GM18502 (cell line): ENCODE results near the gene SPIRE2.
"Not testable (repeated sequence)": the region's sequence is repeated elsewhere in the genome, so short reads cannot be mapped to it uniquely, and the experiment has no call there.

Experiments used
- ATAC-seq: cut with Tn5 transposase; IDR thresholded peaks from one replicate; pipeline ENCODE4 v1.9.1; 2021; ENCODE audit warnings: mild to moderate bottlenecking; ENCODE audit not compliant: unreplicated experiment, poor library complexity

SPIRE2 gene

DNA sequence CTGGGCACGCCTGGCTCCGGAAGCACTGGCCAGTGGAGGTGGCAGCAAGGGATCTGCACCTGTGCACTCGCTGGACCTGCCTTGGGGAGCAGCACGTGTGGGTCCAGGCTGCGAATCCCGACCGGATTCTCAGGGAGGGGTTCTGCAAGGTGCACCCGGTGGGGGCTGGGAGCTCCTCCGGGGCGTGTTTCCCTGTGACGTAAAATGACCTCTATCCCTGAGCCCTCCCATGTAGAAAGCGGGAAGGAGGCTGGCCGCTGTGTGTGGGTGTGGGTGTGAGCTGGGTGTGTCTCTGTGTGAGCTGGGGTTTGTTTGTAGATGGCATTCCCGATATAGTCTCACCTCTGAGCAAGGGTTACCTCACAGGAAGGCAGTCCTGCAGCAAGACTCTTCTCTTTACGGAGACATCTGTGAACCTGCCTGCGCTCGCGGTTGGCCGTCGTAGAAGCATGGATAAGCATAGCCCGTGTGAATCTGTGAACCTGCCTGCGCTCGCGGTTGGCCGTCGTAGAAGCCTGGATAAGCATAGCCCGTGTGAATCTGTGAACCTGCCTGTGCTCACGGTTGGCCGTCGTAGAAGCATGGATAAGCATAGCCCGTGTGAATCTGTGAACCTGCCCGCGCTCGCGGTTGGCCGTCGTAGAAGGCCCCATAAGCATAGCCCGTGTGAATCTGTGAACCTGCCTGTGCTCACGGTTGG, 5.5 kb downstream of the SPIRE2 start:
- ATAC-seq: not testable (repeated sequence)

DNA sequence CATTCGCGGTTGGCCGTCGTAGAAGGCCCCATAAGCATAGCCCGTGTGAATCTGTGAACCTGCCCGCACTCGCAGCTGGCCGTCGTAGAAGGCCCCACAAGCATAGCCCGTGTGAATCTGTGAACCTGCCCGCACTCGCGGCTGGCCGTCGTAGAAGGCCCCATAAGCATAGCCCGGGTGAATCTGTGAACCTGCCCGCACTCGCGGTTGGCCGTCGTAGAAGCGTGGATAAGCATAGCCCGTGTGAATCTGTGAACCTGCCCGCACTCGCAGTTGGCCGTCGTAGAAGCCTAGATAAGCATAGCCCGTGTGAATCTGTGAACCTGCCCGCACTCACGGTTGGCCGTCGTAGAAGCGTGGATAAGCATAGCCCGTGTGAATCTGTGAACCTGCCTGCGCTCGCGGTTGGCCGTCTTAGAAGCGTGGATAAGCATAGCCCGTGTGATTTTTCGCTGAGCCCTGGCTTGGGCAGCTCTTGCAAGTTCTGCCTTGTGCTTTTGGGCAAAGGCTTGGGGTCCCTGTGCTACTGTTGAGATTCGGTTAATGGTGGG, 6.6 kb downstream of the SPIRE2 start:
- ATAC-seq: not testable (repeated sequence)

DNA sequence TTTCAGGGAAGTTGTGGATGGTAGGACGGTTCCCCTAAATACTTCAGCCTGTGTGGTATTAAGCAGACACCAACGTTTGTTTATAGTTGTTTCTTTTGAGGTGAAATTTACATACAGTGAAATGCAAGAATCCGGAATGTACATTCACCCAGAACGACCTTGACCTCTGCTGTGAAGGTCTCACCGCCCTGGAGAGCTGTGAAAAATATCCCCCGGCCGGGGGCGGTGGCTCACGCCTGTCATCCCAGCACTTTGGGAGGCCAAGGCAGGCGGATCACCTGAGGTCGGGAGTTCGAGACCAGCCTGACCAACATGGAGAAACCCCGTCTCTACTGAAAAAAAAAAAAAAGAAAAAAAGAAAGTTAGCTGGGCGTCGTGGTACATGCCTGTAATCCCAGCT, 8.2 kb downstream of the SPIRE2 start:
- not testable (repeated sequence) for ATAC-seq

- no peak for ATAC-seq
These were observed 8.8 kb downstream of the SPIRE2 start for GRCh38 chr16:89837014-89837546.

DNA sequence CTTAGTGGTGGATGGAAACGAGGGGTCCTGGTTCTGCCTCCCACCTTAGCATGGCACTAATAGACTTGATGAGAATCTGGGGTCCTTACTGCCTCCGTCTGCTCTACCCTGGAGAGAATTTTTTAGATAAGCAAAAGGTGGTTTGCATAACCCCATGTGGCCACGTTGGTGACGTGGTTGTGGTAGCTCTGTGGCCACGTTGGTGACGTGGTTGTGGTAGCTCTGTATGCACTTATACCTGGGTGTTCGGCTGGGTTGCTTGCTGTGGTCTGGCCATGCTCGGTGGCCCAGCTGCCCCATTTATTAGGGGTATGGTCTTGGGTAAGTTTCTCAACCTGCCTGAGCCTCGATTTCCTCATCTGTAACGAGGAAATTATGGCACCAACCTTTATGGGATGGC, 13.0 kb downstream of the SPIRE2 start:
- ATAC-seq: no peak

- no peak for ATAC-seq
These were observed 14.5 kb downstream of the SPIRE2 start for GRCh38 chr16:89842471-89843408.

GRCh38 chr16:89843409-89844350, 15.4 kb downstream of the SPIRE2 start:
- ATAC-seq: no peak

- ATAC-seq: no peak
These were observed 16.6 kb downstream of the SPIRE2 start for GRCh38 chr16:89844739-89845339.

- ATAC-seq: no peak
These were observed 17.1 kb downstream of the SPIRE2 start for GRCh38 chr16:89845417-89845816.

DNA sequence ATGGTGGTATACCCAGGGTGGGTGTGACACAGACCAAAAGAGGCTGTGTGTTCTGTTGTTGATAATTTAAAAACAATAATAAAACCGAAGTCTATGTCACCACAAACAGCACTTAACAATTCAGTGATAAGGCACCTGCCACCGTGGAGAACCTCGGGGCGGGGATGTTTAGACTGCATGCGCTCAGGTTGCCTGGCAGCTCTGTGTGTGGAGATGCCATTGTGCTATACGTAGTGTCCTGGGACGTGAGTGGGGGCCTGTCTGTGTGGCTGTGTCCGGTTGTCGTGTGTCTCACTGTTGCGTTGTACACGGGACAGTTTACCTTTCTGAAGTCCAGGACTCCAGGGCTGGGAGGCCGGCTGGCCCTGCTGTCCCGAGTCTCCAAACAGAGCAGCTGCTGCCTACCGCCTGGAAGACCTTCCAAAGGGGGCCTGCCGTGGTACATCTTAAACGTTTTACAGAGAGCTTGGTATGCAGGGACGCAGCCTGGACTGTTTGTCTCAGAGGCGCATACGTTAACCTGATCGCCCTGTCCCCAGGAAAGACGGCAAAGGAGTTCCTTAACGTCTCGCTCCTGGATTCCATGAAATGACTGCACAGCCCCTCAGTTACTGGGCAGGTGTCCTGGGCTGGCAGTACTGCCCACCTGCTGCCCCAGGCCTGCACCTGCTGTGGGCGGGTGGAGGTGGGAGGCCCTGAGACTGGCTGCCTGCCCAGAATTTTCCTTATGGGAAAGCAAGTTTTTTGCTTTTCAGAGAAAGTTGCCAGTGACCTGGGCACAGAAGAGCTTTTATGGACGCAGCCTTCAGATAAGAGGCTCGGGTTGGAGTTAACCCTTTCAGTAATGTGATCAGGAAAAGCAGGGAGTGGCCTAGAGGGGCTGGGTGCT, 19.0 kb downstream of the SPIRE2 start:
- no peak for ATAC-seq

DNA sequence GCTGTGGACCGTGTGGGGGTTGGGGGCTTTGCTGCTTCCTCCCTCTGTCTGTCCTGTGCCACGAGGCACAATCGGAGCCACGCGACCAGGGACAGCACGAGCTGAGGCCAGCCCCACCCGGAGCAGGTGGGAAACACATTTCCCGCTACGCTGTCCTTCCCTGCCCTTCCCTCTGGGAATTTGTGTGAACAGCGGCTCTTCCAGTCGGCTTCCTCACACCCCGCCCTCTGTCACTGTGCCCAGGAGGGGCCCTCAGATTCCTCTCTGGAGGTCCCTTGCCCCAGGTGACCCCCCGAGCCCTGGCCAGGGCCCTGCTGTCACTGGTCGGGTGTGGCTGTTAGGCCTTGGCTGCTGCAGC, 19.6 kb downstream of the SPIRE2 start:
- ATAC-seq: no peak

GRCh38 chr16:89848974-89849373, 20.7 kb downstream of the SPIRE2 start:
- ATAC-seq: no peak

DNA sequence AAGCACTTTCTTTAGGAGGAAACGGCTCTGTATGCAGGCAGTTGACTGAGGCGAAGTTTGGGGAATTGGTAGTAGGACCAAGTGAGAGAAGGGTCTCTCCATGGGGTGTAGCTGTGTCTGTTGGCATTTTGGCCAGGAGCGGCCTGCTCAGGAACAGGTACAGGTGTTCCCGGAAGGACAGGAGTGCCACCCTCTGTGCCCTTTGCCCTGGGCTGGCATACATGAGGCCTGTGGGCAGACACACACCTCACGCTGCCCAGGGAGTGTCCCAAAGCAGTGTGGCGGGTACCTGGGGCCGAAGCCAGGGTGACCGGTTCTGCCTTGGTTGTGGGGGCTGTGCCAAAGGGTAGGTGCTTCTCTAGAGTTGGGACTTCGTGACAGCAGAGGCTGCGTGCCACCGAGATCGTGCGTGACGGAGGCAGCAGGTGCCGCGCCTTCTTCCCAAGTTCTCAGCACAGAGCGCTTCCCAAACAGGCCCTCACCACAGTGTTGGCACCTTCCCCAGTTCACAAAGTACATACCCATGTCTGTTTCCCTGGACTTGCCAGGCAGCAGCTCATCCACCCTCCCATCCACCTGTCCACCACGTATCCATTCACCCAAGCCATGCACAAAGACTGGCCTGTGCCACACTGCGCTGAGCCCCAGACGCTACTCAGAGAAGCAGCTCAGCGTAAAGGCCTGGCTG, 25.2 kb downstream of the SPIRE2 start:
- no peak for ATAC-seq

- no peak for ATAC-seq
These were observed 27.1 kb downstream of the SPIRE2 start for GRCh38 chr16:89855301-89855945.

- no peak for ATAC-seq
These were observed 27.7 kb downstream of the SPIRE2 start for GRCh38 chr16:89855986-89856385.

GRCh38 chr16:89858973-89859614, 30.8 kb downstream of the SPIRE2 start:
- no peak for ATAC-seq

DNA sequence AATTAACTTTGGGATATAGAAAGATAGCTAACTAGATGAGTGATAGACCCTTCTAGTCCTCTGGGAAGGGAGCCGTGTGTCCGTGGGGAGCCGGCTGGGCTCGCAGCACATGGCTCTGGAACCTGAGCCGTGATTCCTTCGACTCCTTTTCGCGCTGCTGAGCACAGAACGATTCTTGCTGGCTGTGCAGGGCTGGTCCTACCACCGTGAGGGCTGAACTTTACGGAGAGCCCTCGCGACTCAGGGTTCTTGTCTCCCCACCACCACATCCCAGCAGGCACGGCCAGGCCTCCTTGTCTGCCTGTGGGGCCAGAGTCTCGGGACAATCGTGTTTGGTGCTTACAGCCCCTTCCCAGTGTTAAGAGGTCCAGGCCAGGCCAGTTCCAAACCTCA, 31.3 kb downstream of the SPIRE2 start:
- ATAC-seq: no peak
